Caco-2 (cell line): ENCODE data around the gene CD58. TPM values are rescaled to one million over a fixed set of nuclear protein-coding genes. Genes with fewer than 3 reads are reported as not detected.

Experiments
- BruUV-seq: library from RNA; stranded (reverse); fragments of 400-500 nt; replicated peaks from 2 replicates; lab custom pipeline; 2021; lab: Mats Ljungman, UMichigan
- CTCF ChIA-PET: fragments of 300-600 bp; sonication (Branson Sonifier 250); formaldehyde crosslinking; loops from one replicate; lab custom pipeline; 2022; ENCODE audit warnings: antibody characterized with exemption; lab: Charles Lee
- POLR2A ChIA-PET: fragments of 300-600 bp; sonication (Branson Sonifier 250); formaldehyde crosslinking; loops from one replicate; lab custom pipeline; 2022; ENCODE audit warnings: antibody characterized with exemption; lab: Charles Lee
- DNase-seq, 2 experiments: peaks; one replicate each; pipeline versions ENCODE4 v3.0.0 to v3.0.0-alpha.2; 2020 to 2022
- H3K27me3 ChIP-seq: replicated peaks from 2 replicates; pipeline ENCODE4 v1.6.0; 2011; ENCODE audit warnings: low read length; ENCODE audit not compliant: control insufficient read depth, insufficient read depth
- H3K36me3 ChIP-seq: 2 replicates; pipeline ENCODE4 v1.5.1; 2011; ENCODE audit warnings: low read length; ENCODE audit not compliant: control insufficient read depth, insufficient read depth
- H3K4me1 ChIP-seq: fragments of 250-450 bp; sonication (Bioruptor Pico); 2 replicates; pipeline ENCODE4 v1.5.1; 2020; ENCODE audit warnings: mild to moderate bottlenecking
- H3K4me3 ChIP-seq: 2 replicates; pipeline ENCODE4 v1.5.1; 2011; ENCODE audit warnings: low read depth, mild to moderate bottlenecking, control low read depth, low read length
- H3K9me3 ChIP-seq: fragments of 250-450 bp; sonication (Bioruptor Pico); 2 replicates; pipeline ENCODE4 v1.5.1; 2020; ENCODE audit warnings: mild to moderate bottlenecking, moderate library complexity
- H3K27ac Mint-ChIP-seq: one replicate; pipeline ENCODE4 v1.8.0; 2022; ENCODE audit warnings: mixed read lengths; ENCODE audit not compliant: unreplicated experiment
- H3K27me3 Mint-ChIP-seq: one replicate; pipeline ENCODE4 v1.8.0; 2022; ENCODE audit warnings: mixed read lengths; ENCODE audit not compliant: insufficient read depth, unreplicated experiment
- H3K36me3 Mint-ChIP-seq: one replicate; pipeline ENCODE4 v1.8.0; 2022; ENCODE audit warnings: mild to moderate bottlenecking, mixed read lengths; ENCODE audit not compliant: insufficient read depth, unreplicated experiment
- H3K4me1 Mint-ChIP-seq: one replicate; pipeline ENCODE4 v1.8.0; 2022; ENCODE audit warnings: low read depth, mixed read lengths; ENCODE audit not compliant: unreplicated experiment
- H3K4me3 Mint-ChIP-seq: one replicate; pipeline ENCODE4 v1.8.0; 2022; ENCODE audit warnings: mild to moderate bottlenecking, moderate library complexity, mixed read lengths; ENCODE audit not compliant: unreplicated experiment
- H3K9me3 Mint-ChIP-seq: one replicate; pipeline ENCODE4 v1.8.0; 2022; ENCODE audit warnings: mixed read lengths; ENCODE audit not compliant: unreplicated experiment
- CTCF ChIP-seq, 2 experiments: fragments of 200-600 bp in 1 of 2; IDR thresholded peaks; 1 replicate in 1 of 2; 2 replicates in 1 of 2; pipeline versions ENCODE4 v1.5.1 to v1.8.0; 2011 to 2022; ENCODE audit warnings: antibody characterized with exemption in 1 of 2, control low read depth in 1 of 2, inconsistent platforms in 1 of 2, low read depth in 1 of 2, low read length in 1 of 2, mild to moderate bottlenecking in 1 of 2, moderate library complexity in 1 of 2; ENCODE audit not compliant: insufficient read depth in 1 of 2, severe bottlenecking in 1 of 2, unreplicated experiment in 1 of 2
- intact Hi-C: fragments of 100-400 bp; cut with micrococcal nuclease; formaldehyde crosslinking; loops from one replicate; pipeline ENCODE4 v1.10.0; 2022; ENCODE audit not compliant: unreplicated experiment
- total RNA-seq: library from RNA; stranded (reverse); gene quantifications from 2 replicates; pipeline ENCODE4 v1.2.3, GENCODE V29; 2022

CD58 gene
- total RNA-seq, 1 experiment from 2014 or later: 5.6 TPM

- ChIA-PET POLR2A (no interaction called here), CTCF (no interaction called here)
- intact Hi-C loops: no loop called here
- Histone ChIP-seq H3K36me3 (no peaks in the 10 kb centered on the region), H3K9me3 (no peaks in the 10 kb centered on the region; the same call in 1 of the 2 replicates), H3K4me3 (no peak overlapping the region), H3K4me1 (peaks cover 10% of the 10 kb centered on the region; the same call in 1 of the 2 replicates), H3K27me3 (no peaks in the 10 kb centered on the region)
- Mint-ChIP-seq H3K27ac (no peak overlapping the region), H3K9me3 (peaks cover 12% of the 10 kb centered on the region), H3K4me1 (no peaks in the 10 kb centered on the region), H3K4me3 (no peak overlapping the region), H3K27me3 (no peaks in the 10 kb centered on the region), H3K36me3 (peaks cover 5% of the 10 kb centered on the region)
- TF ChIP-seq CTCF (IDR thresholded peaks at IDR 0.05; ENCODE audit: insufficient read depth in 1 of 2, low read depth in 1 of 2, low read length in 1 of 2, severe bottlenecking in 1 of 2, unreplicated experiment in 1 of 2): no peak
- BruUV-seq: no TSS peak
- no peak for DNase-seq
These were observed 60.5 kb downstream of the CD58 start for GRCh38 chr1:116510361-116510760.

GRCh38 chr1:116508984-116509980, 61.5 kb downstream of the CD58 start:
- no peaks in the 10 kb centered on the region for H3K27me3 Mint-ChIP-seq
- no peak overlapping the region for H3K4me3 Mint-ChIP-seq
- peaks cover 12% of the 10 kb centered on the region for H3K9me3 Mint-ChIP-seq
- H3K36me3 Mint-ChIP-seq: peaks cover 5% of the 10 kb centered on the region
- no peak overlapping the region for H3K27ac Mint-ChIP-seq
- CTCF ChIA-PET: no interaction called here
- no peak overlapping the region for H3K4me3 ChIP-seq
- peaks cover 12% of the 10 kb centered on the region; the same call in 1 of the 2 replicates for H3K4me1 ChIP-seq
- H3K27me3 ChIP-seq: no peaks in the 10 kb centered on the region
- no peaks in the 10 kb centered on the region for H3K4me1 Mint-ChIP-seq
- POLR2A ChIA-PET: no interaction called here
- no TSS peak for BruUV-seq
- no peak for DNase-seq
- no peaks in the 10 kb centered on the region for H3K36me3 ChIP-seq
- intact Hi-C loops: no loop called here
- H3K9me3 ChIP-seq: no peaks in the 10 kb centered on the region; the same call in 1 of the 2 replicates
- no peak for TF ChIP-seq CTCF (IDR thresholded peaks at IDR 0.05; ENCODE audit: insufficient read depth in 1 of 2, low read depth in 1 of 2, low read length in 1 of 2, severe bottlenecking in 1 of 2, unreplicated experiment in 1 of 2)

GRCh38 chr1:116508085-116508983, 62.5 kb downstream of the CD58 start:
- Mint-ChIP-seq H3K4me3 (no peak overlapping the region), H3K36me3 (peaks cover 5% of the 10 kb centered on the region), H3K27ac (no peak overlapping the region), H3K4me1 (no peaks in the 10 kb centered on the region), H3K9me3 (peaks cover 12% of the 10 kb centered on the region), H3K27me3 (no peaks in the 10 kb centered on the region)
- ChIA-PET CTCF (no interaction called here), POLR2A (no interaction called here)
- no TSS peak for BruUV-seq
- Histone ChIP-seq H3K36me3 (no peaks in the 10 kb centered on the region), H3K4me1 (peaks cover 14% of the 10 kb centered on the region; the same call in 1 of the 2 replicates), H3K4me3 (no peak overlapping the region), H3K27me3 (no peaks in the 10 kb centered on the region), H3K9me3 (no peaks in the 10 kb centered on the region; the same call in 1 of the 2 replicates)
- TF ChIP-seq CTCF (IDR thresholded peaks at IDR 0.05; ENCODE audit: insufficient read depth in 1 of 2, low read depth in 1 of 2, low read length in 1 of 2, severe bottlenecking in 1 of 2, unreplicated experiment in 1 of 2): no peak
- no peak for DNase-seq
- intact Hi-C loops: no loop called here
